Psoas muscle (tissue), 8 donors: Measurements from ENCODE around the gene FAM83F. TPM values are rescaled to one million over a fixed set of nuclear protein-coding genes. Genes with fewer than 3 reads are reported as not detected.

Experiments used
- ATAC-seq, 4 donors: fragments of 200-7000 bp; cut with Tn5 transposase; one replicate each; pipeline ENCODE4 v1.9.1; 2020; ENCODE audit warnings: moderate library complexity in 3 of 4, mild to moderate bottlenecking in 2 of 4
- DNase-seq, 2 donors: peaks; one replicate each; pipeline ENCODE4 v3.0.0-alpha.2; 2020
- H3K27ac ChIP-seq: fragments of 200-600 bp; one replicate; pipeline ENCODE4 v1.8.0; 2022
- H3K27me3 ChIP-seq, 3 donors: fragments of 200-600 bp in 1 of 3; one replicate each; pipeline versions ENCODE4 v1.6.1 to v1.8.0; 2013 to 2022; ENCODE audit warnings: low read length in 2 of 3, mild to moderate bottlenecking in 2 of 3, moderate library complexity in 1 of 3; ENCODE audit not compliant: insufficient read depth in 3 of 3
- H3K36me3 ChIP-seq, 2 donors: fragments of 200-600 bp in 1 of 2; one replicate each; pipeline versions ENCODE4 v1.6.1 to v1.8.0; 2013 to 2022; ENCODE audit warnings: low read depth in 1 of 2, mild to moderate bottlenecking in 1 of 2, moderate library complexity in 1 of 2; ENCODE audit not compliant: insufficient read depth in 1 of 2
- H3K4me1 ChIP-seq: fragments of 200-600 bp; one replicate; pipeline ENCODE4 v1.8.0; 2022
- H3K4me3 ChIP-seq: fragments of 200-600 bp; one replicate; pipeline ENCODE4 v1.8.0; 2022; ENCODE audit warnings: mild to moderate bottlenecking
- H3K9me3 ChIP-seq: fragments of 200-600 bp; one replicate; pipeline ENCODE4 v1.8.0; 2022
- CTCF ChIP-seq: fragments of 200-600 bp; IDR thresholded peaks from one replicate; pipeline ENCODE4 v1.8.0; 2022; ENCODE audit warnings: antibody characterized with exemption
- WGBS, 3 donors: extraction: QIAGEN DNeasy Blood & Tissue Kit; methylation state at CpG; one replicate each; pipeline versions ENCODE4 v1.1.6 to v1.1.7; 2013; 5-methylcytosine and 5-hydroxymethylcytosine counted together
- intact Hi-C, 2 donors: fragments of 100-400 bp; cut with DNase I; formaldehyde crosslinking; loops; one replicate each; pipeline versions ENCODE4 v1.11.0 to v1.14.2; 2022
- polyA plus RNA-seq, 3 donors: library from polyadenylated mRNA; stranded (reverse); fragments of 200-250 nt; gene quantifications; one replicate each; pipeline ENCODE4 v1.2.3, GENCODE V29; 2013
- total RNA-seq, 4 donors: library from RNA; stranded (reverse); fragmentation: NEBNext Ultra II Directional in 2 of 4; extraction: Animal tissue kit (Norgen Biotek cat#: 25700) in 2 of 4; gene quantifications; one replicate each; pipeline versions ENCODE4 v1.2.1 to v1.2.4, GENCODE V29; 2021 to 2023
- donor health status: healthy with polysubstance abuse.
- donor health status: DM: no; HTN: no; CAD: no; lungs with moderate emphysema.
- donor health status: Bipolar disorder and iron deficiency.
- donor health status: healthy.
- donor health status: DM: yes; HTN: yes; CAD: no.
- donor health status: DM: no; HTN: no; CAD: no.
- donor health status: DM: no; HTN: no; CAD: no.
- donor health status: DM: yes; HTN: yes; CAD: no.

FAM83F gene
- total and polyA plus RNA-seq, 7 donors, result under 0.01 to 0.10 (median 0.03) TPM; not detected in 1

- H3K9me3 ChIP-seq, result no peaks in the 10 kb centered on the region
- no peaks in the 10 kb centered on the region for H3K36me3 ChIP-seq
- DNase-seq, result no peak
- WGBS, 3 donors, result 88 to 96% (median 94%) methylated on average over 2 of the region's 2 CpGs
- H3K4me1 ChIP-seq, result no peaks in the 10 kb centered on the region
- H3K4me3 ChIP-seq, result no peak overlapping the region
- no peak overlapping the region for H3K27ac ChIP-seq
- H3K27me3 ChIP-seq, result peaks cover 0 to 6% (median 0%) of the 10 kb centered on the region in 3 donors
- intact Hi-C loops, result loop anchor here in 1 of 2 donors (10.0 kb wide), 1 partner anchor 392 kb away; the partner anchor contains the start of gene CACNA1I
- no peak for ATAC-seq
- no peak for TF ChIP-seq CTCF
Observed at GRCh38 chr22:39966470-39966869, 28.3 kb upstream of the FAM83F start.

GRCh38 chr22:39967103-39967829, 27.5 kb upstream of the FAM83F start:
- DNase-seq (no peak), ATAC-seq (no peak)
- Histone ChIP-seq H3K27ac (no peak overlapping the region), H3K9me3 (no peaks in the 10 kb centered on the region), H3K36me3 (no peaks in the 10 kb centered on the region), H3K27me3 (peaks cover 0 to 12% (median 0%) of the 10 kb centered on the region in 3 donors), H3K4me3 (no peak overlapping the region), H3K4me1 (no peaks in the 10 kb centered on the region)
- intact Hi-C loops, result loop anchor here in 1 of 2 donors (10.0 kb wide), 1 partner anchor 392 kb away; the partner anchor contains the start of gene CACNA1I
- WGBS, 3 donors, result 76 to 83% (median 78%) methylated on average over 9 of the region's 9 CpGs
- no peak for TF ChIP-seq CTCF

GRCh38 chr22:39967996-39968972, 26.5 kb upstream of the FAM83F start:
- no peak for TF ChIP-seq CTCF
- 45 to 48% (median 48%) methylated on average over 19 to 20 of the region's 20 CpGs for WGBS, 3 donors
- H3K4me1 ChIP-seq, result no peaks in the 10 kb centered on the region
- H3K4me3 ChIP-seq, result no peak overlapping the region
- peak in 2 of 4 donors; percentile 16 to 50 for ATAC-seq
- no peaks in the 10 kb centered on the region for H3K9me3 ChIP-seq
- peaks cover 0 to 13% (median 0%) of the 10 kb centered on the region in 3 donors for H3K27me3 ChIP-seq
- intact Hi-C loops, result loop anchor here in 1 of 2 donors (10.0 kb wide), 1 partner anchor 393 kb away; the partner anchor contains the start of gene CACNA1I
- DNase-seq, result peak in 1 of 2 donors; percentile 61
- H3K36me3 ChIP-seq, result no peaks in the 10 kb centered on the region
- no peak overlapping the region for H3K27ac ChIP-seq

- TF ChIP-seq CTCF, result no peak
- H3K4me1 ChIP-seq, result no peaks in the 10 kb centered on the region
- no peak overlapping the region for H3K4me3 ChIP-seq
- no peak for DNase-seq
- ATAC-seq, result no peak
- H3K36me3 ChIP-seq, result no peaks in the 10 kb centered on the region
- H3K27me3 ChIP-seq, result peaks cover 0 to 18% (median 3%) of the 10 kb centered on the region in 3 donors
- H3K27ac ChIP-seq, result no peak overlapping the region
- WGBS, 3 donors, result 85 to 95% (median 90%) methylated on average over 10 of the region's 10 CpGs
- intact Hi-C loops, result no loop called here
- H3K9me3 ChIP-seq, result no peaks in the 10 kb centered on the region
Observed at GRCh38 chr22:39970742-39971141, 24.0 kb upstream of the FAM83F start.
